IPS-18a (cell line): Measurements from ENCODE around the gene HELZ.
"Not testable (repeated sequence)": the region's sequence is repeated elsewhere in the genome, so short reads cannot be mapped to it uniquely, and the experiment has no call there.

Experiments
- H3K27ac ChIP-seq: one replicate; pipeline ENCODE4 v1.5.1; 2013; ENCODE audit warnings: low read length
- H3K27me3 ChIP-seq: one replicate; pipeline ENCODE4 v1.6.1; 2013; ENCODE audit warnings: mild to moderate bottlenecking, low read length; ENCODE audit not compliant: control insufficient read depth, insufficient read depth
- H3K36me3 ChIP-seq: one replicate; pipeline ENCODE4 v1.6.1; 2013; ENCODE audit warnings: low read depth, low read length; ENCODE audit not compliant: control insufficient read depth
- H3K4me1 ChIP-seq: one replicate; pipeline ENCODE4 v1.6.1; 2013; ENCODE audit warnings: low read depth, low read length; ENCODE audit not compliant: control insufficient read depth
- H3K4me3 ChIP-seq: one replicate; pipeline ENCODE4 v1.5.1; 2013; ENCODE audit warnings: low read length
- H3K9ac ChIP-seq: one replicate; pipeline ENCODE4 v1.6.1; 2013; ENCODE audit warnings: mild to moderate bottlenecking, low read length, moderate library complexity
- H3K9me3 ChIP-seq: one replicate; pipeline ENCODE4 v1.6.1; 2013; ENCODE audit warnings: low read depth, low read length; ENCODE audit not compliant: control insufficient read depth

The HELZ gene

GRCh38 chr17:67280279-67280678 is 35.3 kb upstream of the HELZ start:
- no peaks in the 10 kb centered on the region for H3K27me3 ChIP-seq
- H3K27ac ChIP-seq: no peak overlapping the region
- H3K9me3 ChIP-seq: no peaks in the 10 kb centered on the region
- no peak overlapping the region for H3K9ac ChIP-seq
- H3K4me1 ChIP-seq: peaks cover 13% of the 10 kb centered on the region
- H3K36me3 ChIP-seq: no peaks in the 10 kb centered on the region
- H3K4me3 ChIP-seq: no peak overlapping the region

DNA sequence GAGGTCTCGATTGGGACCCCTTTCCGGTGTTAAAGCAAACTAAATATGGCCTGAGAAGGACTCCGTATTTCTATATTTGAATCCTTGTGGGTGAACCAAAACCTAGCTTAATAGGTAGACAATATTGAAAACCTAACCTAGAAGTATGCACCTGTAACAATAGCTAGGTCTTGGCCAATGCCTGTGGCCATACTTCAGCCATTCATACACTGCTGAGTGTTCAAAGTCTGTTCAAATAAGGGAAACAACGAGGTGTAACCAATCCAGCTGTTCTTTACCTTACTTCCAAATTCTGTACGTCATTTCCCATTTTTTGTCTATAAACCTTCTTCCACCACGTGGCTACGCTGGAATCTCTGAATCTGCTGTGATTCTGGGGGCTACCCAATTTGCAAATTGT is 34.1 kb upstream of the HELZ start:
- H3K27me3 ChIP-seq: no peaks in the 10 kb centered on the region
- no peak overlapping the region for H3K4me3 ChIP-seq
- H3K36me3 ChIP-seq: no peaks in the 10 kb centered on the region
- peaks cover 13% of the 10 kb centered on the region for H3K4me1 ChIP-seq
- no peaks in the 10 kb centered on the region for H3K9me3 ChIP-seq
- H3K27ac ChIP-seq: no peak overlapping the region
- H3K9ac ChIP-seq: no peak overlapping the region

- Histone ChIP-seq H3K27ac (no peak overlapping the region), H3K27me3 (no peaks in the 10 kb centered on the region), H3K4me3 (no peak overlapping the region), H3K4me1 (peaks cover 13% of the 10 kb centered on the region), H3K9me3 (no peaks in the 10 kb centered on the region), H3K9ac (no peak overlapping the region), H3K36me3 (no peaks in the 10 kb centered on the region)
Measured at GRCh38 chr17:67278363-67278762, 33.4 kb upstream of the HELZ start.

GRCh38 chr17:67276075-67276474 is 31.1 kb upstream of the HELZ start:
- Histone ChIP-seq H3K9me3 (no peaks in the 10 kb centered on the region), H3K36me3 (no peaks in the 10 kb centered on the region), H3K27ac (no peak overlapping the region), H3K4me3 (no peak overlapping the region), H3K27me3 (no peaks in the 10 kb centered on the region), H3K4me1 (peaks cover 4% of the 10 kb centered on the region), H3K9ac (no peak overlapping the region)

DNA sequence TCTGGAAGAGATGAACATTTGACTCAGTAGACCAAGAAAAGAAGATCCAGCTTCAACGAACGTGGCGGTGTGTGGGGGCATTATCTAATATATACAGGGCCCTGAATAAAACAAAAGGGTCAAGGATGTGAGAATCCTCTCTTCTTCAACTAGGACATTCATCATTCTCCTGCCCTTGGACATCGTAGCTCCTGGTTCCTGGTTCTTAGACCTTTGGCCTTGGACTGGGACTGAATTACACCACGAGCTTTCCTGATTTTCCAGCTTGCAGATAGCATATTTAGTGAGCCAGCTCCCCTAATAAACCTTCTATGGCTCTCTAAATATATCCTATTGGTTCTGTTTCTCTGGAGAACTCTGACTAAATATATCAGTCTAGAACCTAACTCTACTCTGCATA is 29.5 kb upstream of the HELZ start:
- H3K27me3 ChIP-seq: no peaks in the 10 kb centered on the region
- H3K9ac ChIP-seq: no peak overlapping the region
- no peaks in the 10 kb centered on the region for H3K36me3 ChIP-seq
- no peaks in the 10 kb centered on the region for H3K9me3 ChIP-seq
- H3K27ac ChIP-seq: no peak overlapping the region
- no peaks in the 10 kb centered on the region for H3K4me1 ChIP-seq
- H3K4me3 ChIP-seq: no peak overlapping the region

GRCh38 chr17:67273900-67274299 is 28.9 kb upstream of the HELZ start:
- no peak overlapping the region for H3K4me3 ChIP-seq
- H3K36me3 ChIP-seq: no peaks in the 10 kb centered on the region
- no peaks in the 10 kb centered on the region for H3K27me3 ChIP-seq
- H3K9me3 ChIP-seq: no peaks in the 10 kb centered on the region
- H3K9ac ChIP-seq: no peak overlapping the region
- H3K27ac ChIP-seq: no peak overlapping the region
- H3K4me1 ChIP-seq: no peaks in the 10 kb centered on the region

DNA sequence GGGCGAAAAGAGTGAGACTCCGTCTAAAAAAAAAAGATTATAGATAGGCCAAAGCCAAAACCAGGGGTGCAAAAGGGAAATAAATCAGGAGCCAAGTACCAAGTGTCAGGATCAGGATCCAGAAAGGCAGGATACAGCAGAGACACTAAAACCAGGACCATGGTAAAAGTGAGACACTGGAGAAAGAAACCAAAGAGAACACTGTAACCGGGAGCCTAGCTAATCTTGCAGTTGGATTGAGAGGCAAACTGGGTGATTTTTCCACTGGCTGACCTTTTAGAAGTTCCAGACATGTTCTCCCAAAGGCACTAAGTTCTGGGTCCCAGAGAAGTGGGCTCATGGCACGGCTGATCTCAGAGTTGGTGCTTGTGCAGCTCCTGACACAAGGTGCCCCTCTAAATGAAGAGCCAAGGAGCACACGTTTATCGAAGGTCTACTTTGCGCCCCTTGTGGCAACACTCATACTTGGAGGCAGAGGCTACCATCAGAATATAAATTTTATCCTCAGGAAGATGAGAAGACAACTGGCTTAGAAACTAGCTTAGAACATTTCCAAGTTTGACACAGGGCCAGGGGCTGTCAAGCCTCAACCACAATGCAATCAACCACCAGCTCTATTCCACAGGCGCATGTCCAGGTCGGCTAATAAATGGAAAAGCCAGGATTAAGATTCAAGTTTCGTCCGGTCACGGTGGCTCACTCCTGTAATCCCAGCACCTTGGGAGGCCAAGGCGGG is 27.5 kb upstream of the HELZ start:
- no peaks in the 10 kb centered on the region for H3K4me1 ChIP-seq
- H3K4me3 ChIP-seq: no peak overlapping the region
- no peaks in the 10 kb centered on the region for H3K36me3 ChIP-seq

DNA sequence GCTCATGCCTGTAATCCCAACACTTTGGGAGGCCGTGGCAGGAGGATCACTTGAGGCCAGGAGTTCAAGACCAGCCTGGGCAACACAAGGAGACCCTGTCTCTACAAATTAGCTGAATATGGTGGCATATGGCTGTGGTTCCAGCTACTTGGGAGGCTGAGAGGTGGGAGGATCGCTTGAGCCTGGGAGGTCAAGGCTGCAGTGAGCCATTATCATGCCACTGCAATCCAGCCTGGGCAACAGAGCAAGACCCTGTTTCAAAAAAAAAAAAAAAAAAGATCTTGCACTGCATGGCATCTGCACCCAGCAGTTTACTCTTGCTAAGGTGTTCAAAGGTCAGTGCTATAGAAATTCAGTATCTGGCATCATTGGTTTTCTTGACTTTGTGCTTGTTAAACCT is 26.2 kb upstream of the HELZ start:
- not testable (repeated sequence) for H3K4me1 ChIP-seq

More for the DNA sequence above, 27.5 kb upstream of the HELZ start:
- Histone ChIP-seq H3K27ac (no peak overlapping the region), H3K9me3 (no peaks in the 10 kb centered on the region), H3K27me3 (no peaks in the 10 kb centered on the region), H3K9ac (no peak overlapping the region)

GRCh38 chr17:67270416-67270815 is 25.4 kb upstream of the HELZ start:
- no peaks in the 10 kb centered on the region for H3K27me3 ChIP-seq
- H3K27ac ChIP-seq: no peak overlapping the region
- H3K9me3 ChIP-seq: no peaks in the 10 kb centered on the region
- no peak overlapping the region for H3K4me3 ChIP-seq
- no peaks in the 10 kb centered on the region for H3K4me1 ChIP-seq
- no peaks in the 10 kb centered on the region for H3K36me3 ChIP-seq
- no peak overlapping the region for H3K9ac ChIP-seq

More for the DNA sequence above, 26.2 kb upstream of the HELZ start:
- H3K9me3 ChIP-seq, H3K36me3 ChIP-seq, H3K27me3 ChIP-seq, H3K4me3 ChIP-seq, H3K9ac ChIP-seq, H3K27ac ChIP-seq: not testable (repeated sequence)

DNA sequence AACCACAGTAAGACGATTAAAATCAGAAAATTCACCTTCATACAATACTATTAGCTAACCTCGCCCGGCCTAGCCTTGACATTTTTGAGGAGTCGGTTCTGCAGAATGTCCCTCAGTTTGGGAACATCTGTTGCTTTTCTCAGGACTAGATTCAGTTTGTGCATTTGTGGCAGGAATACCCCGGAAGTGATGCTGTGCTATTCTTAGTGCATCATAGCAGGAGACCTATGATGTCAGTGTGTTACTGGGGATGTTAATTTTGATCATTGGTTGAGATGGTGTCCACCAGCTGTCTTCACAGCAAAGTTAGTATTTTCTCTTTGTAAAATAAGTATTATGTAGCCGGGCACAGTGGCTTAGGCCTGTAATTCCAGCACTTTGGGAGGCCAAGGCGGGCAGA is 21.5 kb upstream of the HELZ start:
- Histone ChIP-seq H3K27ac (no peak overlapping the region), H3K9me3 (no peaks in the 10 kb centered on the region), H3K4me1 (no peaks in the 10 kb centered on the region), H3K9ac (no peak overlapping the region), H3K36me3 (no peaks in the 10 kb centered on the region), H3K4me3 (no peak overlapping the region), H3K27me3 (no peaks in the 10 kb centered on the region)

GRCh38 chr17:67265436-67266019 is 20.5 kb upstream of the HELZ start:
- H3K27ac ChIP-seq: no peak overlapping the region
- no peaks in the 10 kb centered on the region for H3K36me3 ChIP-seq
- no peaks in the 10 kb centered on the region for H3K27me3 ChIP-seq
- no peak overlapping the region for H3K4me3 ChIP-seq
- no peaks in the 10 kb centered on the region for H3K9me3 ChIP-seq
- H3K9ac ChIP-seq: no peak overlapping the region
- no peaks in the 10 kb centered on the region for H3K4me1 ChIP-seq

GRCh38 chr17:67262435-67263117 is 17.6 kb upstream of the HELZ start:
- no peak overlapping the region for H3K27ac ChIP-seq
- no peak overlapping the region for H3K4me3 ChIP-seq
- H3K9ac ChIP-seq: no peak overlapping the region
- no peaks in the 10 kb centered on the region for H3K36me3 ChIP-seq
- peaks cover 5% of the 10 kb centered on the region for H3K4me1 ChIP-seq
- H3K27me3 ChIP-seq: no peaks in the 10 kb centered on the region
- no peaks in the 10 kb centered on the region for H3K9me3 ChIP-seq
